ENCODE data around the gene GPRIN2. TPM values are rescaled to one million over a fixed set of nuclear protein-coding genes. Genes with fewer than 3 reads are reported as not detected.
"Not testable (repeated sequence)": the region's sequence is repeated elsewhere in the genome, so short reads cannot be mapped to it uniquely, and the experiment has no call there.

GPRIN2 gene
- total RNA-seq (0.24 TPM), polyA plus RNA-seq (0.82 TPM)
- long read RNA-seq, donor 1: 0 reads
- long read RNA-seq, donor 2: 0 reads
- long read RNA-seq, donor 3: 0 reads
- long read RNA-seq, donor 4: 0 reads
- long read RNA-seq, donor 5, partial matches to known transcripts: 0 of 1 reads
- long read RNA-seq, donor 5, other reads (novel, unspliced or antisense): 0 of 1 reads
- long read RNA-seq, donor 6: 0 reads
- long read RNA-seq, donor 7: 0 reads
- long read RNA-seq, donor 8: 0 reads
- long read RNA-seq, donor 9: 0 reads
- long read RNA-seq, donor 10: 0 reads

GRCh38 chr10:46556515-46557318 lies at the start of gene GPRIN2:
Gene GPRIN2 (minus strand): TSS chr10:46556658. CDS start chr10:46550736, 5,922 bp downstream.
- H3K4me1 ChIP-seq (ENCODE audit: control insufficient read depth in 2 of 2, insufficient read depth in 2 of 2, low read length in 2 of 2): peaks cover 3 to 5% of the 10 kb centered on the region in 2 donors
- WGBS: 4% methylated on average over 74 of the region's 74 CpGs
- H3K9me3 ChIP-seq (ENCODE audit: control insufficient read depth in 2 of 2, insufficient read depth in 1 of 2, low read length in 1 of 2): peaks cover 0 to 12% of the 10 kb centered on the region in 2 donors
- peak within 1 kb of the TSS in 1 of 2 donors; percentile 39 for H3K4me3 ChIP-seq (ENCODE audit: low read length in 2 of 2)
- no peaks in the 10 kb centered on the region for H3K36me3 ChIP-seq (ENCODE audit: control insufficient read depth in 2 of 2, insufficient read depth in 2 of 2, low read length in 1 of 2)
- peaks cover 33 to 91% of the 10 kb centered on the region in 2 donors for H3K27me3 ChIP-seq (ENCODE audit: control insufficient read depth in 2 of 2, insufficient read depth in 1 of 2, low read length in 1 of 2)
- no peak within 1 kb of the TSS for H3K27ac ChIP-seq (ENCODE audit: low read depth in 1 of 2, low read length in 1 of 2)
- no peak for DNase-seq (ENCODE audit: low read depth in 6 of 9, low spot score in 9 of 9)

DNA sequence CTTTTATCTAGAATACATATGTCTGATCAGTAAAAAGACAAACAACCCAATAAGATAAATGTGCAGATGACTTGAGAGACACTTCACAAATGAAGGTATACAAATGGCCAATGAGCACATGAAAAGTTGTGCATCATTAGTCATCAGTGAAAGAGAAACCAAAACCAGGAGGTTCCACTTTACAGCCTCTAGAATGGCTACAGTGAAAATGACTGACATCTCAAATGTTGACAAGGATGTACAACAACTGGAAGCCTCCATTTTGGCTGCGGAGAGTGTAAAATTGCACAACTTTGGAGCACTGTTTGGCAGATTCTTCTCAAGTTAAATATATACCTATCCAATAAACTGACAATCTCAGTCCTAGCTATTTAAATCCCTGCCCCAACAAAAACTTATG lies 44.1 kb upstream of the GPRIN2 start:
- not testable (repeated sequence) for H3K27ac ChIP-seq (ENCODE audit: low read depth in 1 of 2, low read length in 1 of 2); H3K4me3 ChIP-seq (ENCODE audit: low read length in 2 of 2); H3K27me3 ChIP-seq (ENCODE audit: control insufficient read depth in 2 of 2, insufficient read depth in 1 of 2, low read length in 1 of 2); DNase-seq (ENCODE audit: low read depth in 6 of 9, low spot score in 9 of 9); H3K4me1 ChIP-seq (ENCODE audit: control insufficient read depth in 2 of 2, insufficient read depth in 2 of 2, low read length in 2 of 2); H3K36me3 ChIP-seq (ENCODE audit: control insufficient read depth in 2 of 2, insufficient read depth in 2 of 2, low read length in 1 of 2); H3K9me3 ChIP-seq (ENCODE audit: control insufficient read depth in 2 of 2, insufficient read depth in 1 of 2, low read length in 1 of 2)
- WGBS: 97% methylated on average over 1 of the region's 1 CpG

DNA sequence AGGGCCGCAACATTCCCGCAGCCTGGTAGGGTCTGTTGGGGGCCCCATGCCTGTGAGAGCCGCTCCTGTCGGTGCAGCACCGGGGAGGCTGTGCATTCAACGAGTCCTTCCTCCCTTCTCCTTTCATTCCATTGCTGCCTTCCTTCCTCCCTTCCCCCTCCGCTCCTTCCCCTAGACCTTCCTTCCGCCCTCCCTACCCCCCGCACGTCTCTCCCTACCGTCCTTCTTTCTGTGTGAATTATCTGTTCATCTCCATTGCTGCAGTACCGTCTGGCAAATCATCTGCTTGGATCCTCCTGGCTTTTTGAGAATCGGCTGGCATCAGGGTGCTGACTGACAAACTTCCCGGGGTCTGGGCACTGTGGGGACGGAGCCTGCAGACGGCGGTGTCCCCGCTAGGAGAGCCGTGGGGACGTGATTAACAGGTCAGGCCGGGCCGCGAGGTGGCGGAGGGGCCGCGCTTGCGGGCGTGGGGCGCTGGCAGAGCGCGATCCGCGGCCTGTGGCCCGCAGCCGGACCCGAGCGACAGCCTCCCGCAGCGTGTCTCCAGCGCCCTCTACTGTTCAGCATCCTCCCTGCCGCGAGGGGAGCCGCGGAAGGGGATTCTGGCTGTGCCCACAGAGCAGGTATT lies 41.3 kb upstream of the GPRIN2 start:
- peak overlapping the region in 1 of 2 donors; percentile 17 for H3K4me3 ChIP-seq (ENCODE audit: low read length in 2 of 2)
- H3K27me3 ChIP-seq (ENCODE audit: control insufficient read depth in 2 of 2, insufficient read depth in 1 of 2, low read length in 1 of 2); H3K9me3 ChIP-seq (ENCODE audit: control insufficient read depth in 2 of 2, insufficient read depth in 1 of 2, low read length in 1 of 2); H3K4me1 ChIP-seq (ENCODE audit: control insufficient read depth in 2 of 2, insufficient read depth in 2 of 2, low read length in 2 of 2); H3K27ac ChIP-seq (ENCODE audit: low read depth in 1 of 2, low read length in 1 of 2); DNase-seq (ENCODE audit: low read depth in 6 of 9, low spot score in 9 of 9); H3K36me3 ChIP-seq (ENCODE audit: control insufficient read depth in 2 of 2, insufficient read depth in 2 of 2, low read length in 1 of 2): not testable (repeated sequence)
- WGBS: 0% methylated on average over 11 of the region's 44 CpGs

DNA sequence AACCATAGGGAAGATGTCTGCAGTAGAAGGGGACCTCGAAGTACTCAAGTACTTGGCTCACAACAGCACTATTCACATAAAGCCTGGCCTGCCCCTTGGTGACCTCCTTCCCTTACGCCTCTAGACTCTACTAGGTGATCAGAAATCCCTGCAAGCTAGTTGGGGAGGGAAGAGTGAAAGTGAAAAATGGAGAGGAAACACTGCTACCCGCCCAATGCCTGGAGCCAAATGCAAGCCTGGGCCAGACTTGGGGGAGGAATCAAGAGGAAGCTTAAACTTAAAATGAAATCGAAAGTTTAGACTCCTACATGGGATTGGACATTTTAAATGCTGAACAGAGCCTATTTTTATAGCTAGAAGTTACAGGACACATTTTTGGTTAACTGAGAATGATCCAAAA lies 40.1 kb upstream of the GPRIN2 start:
- not testable (repeated sequence) for H3K9me3 ChIP-seq (ENCODE audit: control insufficient read depth in 2 of 2, insufficient read depth in 1 of 2, low read length in 1 of 2); H3K36me3 ChIP-seq (ENCODE audit: control insufficient read depth in 2 of 2, insufficient read depth in 2 of 2, low read length in 1 of 2); H3K27me3 ChIP-seq (ENCODE audit: control insufficient read depth in 2 of 2, insufficient read depth in 1 of 2, low read length in 1 of 2); DNase-seq (ENCODE audit: low read depth in 6 of 9, low spot score in 9 of 9); H3K4me1 ChIP-seq (ENCODE audit: control insufficient read depth in 2 of 2, insufficient read depth in 2 of 2, low read length in 2 of 2); H3K4me3 ChIP-seq (ENCODE audit: low read length in 2 of 2); H3K27ac ChIP-seq (ENCODE audit: low read depth in 1 of 2, low read length in 1 of 2)
- WGBS: 27% methylated on average over 2 of the region's 4 CpGs

DNA sequence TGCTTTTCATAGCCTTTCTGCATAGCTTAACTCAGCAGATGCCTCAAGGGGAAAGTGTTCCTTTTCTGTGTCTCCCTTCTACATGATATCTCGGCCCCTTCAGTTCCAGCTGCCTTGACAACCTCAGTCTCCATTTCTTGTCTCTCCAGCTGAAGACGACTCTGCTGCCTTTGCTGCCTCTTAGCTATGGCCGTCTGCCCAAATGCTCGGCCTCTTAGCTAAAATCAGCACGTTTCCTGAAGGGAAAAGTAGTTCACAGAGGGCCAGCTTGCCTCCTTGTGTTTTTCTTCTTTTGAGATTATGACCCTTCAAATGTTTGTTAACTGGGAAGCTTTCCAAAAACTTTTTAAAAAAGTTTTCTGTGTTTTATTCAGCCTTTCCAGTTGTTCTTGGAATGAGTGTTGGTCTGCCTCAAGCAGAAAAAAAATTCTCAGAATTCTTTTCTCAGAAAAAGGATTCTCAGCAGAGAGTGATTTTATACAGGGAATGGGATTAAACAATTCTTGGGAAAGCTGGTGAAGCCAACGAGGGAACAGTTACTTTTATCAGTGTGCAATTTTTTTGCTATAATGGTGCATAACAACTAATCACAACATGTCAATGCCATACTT lies 38.1 kb upstream of the GPRIN2 start:
- H3K4me3 ChIP-seq (ENCODE audit: low read length in 2 of 2); H3K27me3 ChIP-seq (ENCODE audit: control insufficient read depth in 2 of 2, insufficient read depth in 1 of 2, low read length in 1 of 2); DNase-seq (ENCODE audit: low read depth in 6 of 9, low spot score in 9 of 9); H3K4me1 ChIP-seq (ENCODE audit: control insufficient read depth in 2 of 2, insufficient read depth in 2 of 2, low read length in 2 of 2); H3K27ac ChIP-seq (ENCODE audit: low read depth in 1 of 2, low read length in 1 of 2); H3K36me3 ChIP-seq (ENCODE audit: control insufficient read depth in 2 of 2, insufficient read depth in 2 of 2, low read length in 1 of 2); H3K9me3 ChIP-seq (ENCODE audit: control insufficient read depth in 2 of 2, insufficient read depth in 1 of 2, low read length in 1 of 2): not testable (repeated sequence)
- WGBS: 81% methylated on average over 5 of the region's 6 CpGs

DNA sequence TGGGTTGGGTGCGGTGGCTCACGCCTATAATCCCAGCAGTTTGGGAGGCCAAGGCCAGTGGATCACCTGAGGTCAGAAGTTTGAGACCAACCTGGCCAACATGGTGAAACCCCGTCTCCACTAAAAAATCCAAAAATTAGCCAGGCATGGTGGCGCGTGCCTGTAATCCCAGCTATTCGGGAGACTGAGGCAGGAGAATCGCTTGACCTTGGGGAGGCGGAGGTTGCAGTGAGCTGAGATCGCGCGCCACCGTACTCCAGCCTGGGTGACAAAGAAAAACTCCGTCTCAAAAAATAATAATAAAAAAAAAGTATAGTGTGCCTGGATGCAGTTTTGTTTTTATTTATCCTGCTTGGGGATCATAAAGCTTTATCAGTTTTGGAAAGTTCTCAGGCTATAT lies 36.8 kb upstream of the GPRIN2 start:
- H3K36me3 ChIP-seq (ENCODE audit: control insufficient read depth in 2 of 2, insufficient read depth in 2 of 2, low read length in 1 of 2); H3K27ac ChIP-seq (ENCODE audit: low read depth in 1 of 2, low read length in 1 of 2); H3K4me1 ChIP-seq (ENCODE audit: control insufficient read depth in 2 of 2, insufficient read depth in 2 of 2, low read length in 2 of 2); H3K27me3 ChIP-seq (ENCODE audit: control insufficient read depth in 2 of 2, insufficient read depth in 1 of 2, low read length in 1 of 2); DNase-seq (ENCODE audit: low read depth in 6 of 9, low spot score in 9 of 9); H3K4me3 ChIP-seq (ENCODE audit: low read length in 2 of 2); H3K9me3 ChIP-seq (ENCODE audit: control insufficient read depth in 2 of 2, insufficient read depth in 1 of 2, low read length in 1 of 2): not testable (repeated sequence)
- 98% methylated on average over 13 of the region's 13 CpGs for WGBS

GRCh38 chr10:46591053-46591452 lies 34.6 kb upstream of the GPRIN2 start:
- H3K4me1 ChIP-seq (ENCODE audit: control insufficient read depth in 2 of 2, insufficient read depth in 2 of 2, low read length in 2 of 2); H3K36me3 ChIP-seq (ENCODE audit: control insufficient read depth in 2 of 2, insufficient read depth in 2 of 2, low read length in 1 of 2); DNase-seq (ENCODE audit: low read depth in 6 of 9, low spot score in 9 of 9): not testable (repeated sequence)

DNA sequence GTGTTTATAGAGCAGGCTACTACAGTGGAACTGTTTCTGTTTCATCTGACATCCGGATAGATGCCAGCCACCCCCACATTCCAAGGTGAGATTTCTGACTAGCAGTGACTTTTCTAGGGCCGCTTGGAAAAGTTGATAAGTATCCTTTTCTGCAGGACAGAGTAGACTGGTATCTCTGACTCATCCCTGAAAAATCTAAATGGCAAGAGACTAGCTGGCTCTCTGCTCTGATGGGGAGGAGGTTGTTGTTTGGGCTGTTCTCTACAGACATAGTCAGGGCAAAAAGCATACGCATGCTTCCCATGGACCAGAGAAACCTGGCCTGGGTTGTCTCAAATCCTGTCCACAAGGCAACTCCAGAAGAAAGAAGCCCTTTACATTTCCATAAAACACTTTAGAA lies 33.1 kb upstream of the GPRIN2 start:
- H3K36me3 ChIP-seq (ENCODE audit: control insufficient read depth in 2 of 2, insufficient read depth in 2 of 2, low read length in 1 of 2); H3K27ac ChIP-seq (ENCODE audit: low read depth in 1 of 2, low read length in 1 of 2); DNase-seq (ENCODE audit: low read depth in 6 of 9, low spot score in 9 of 9); H3K4me1 ChIP-seq (ENCODE audit: control insufficient read depth in 2 of 2, insufficient read depth in 2 of 2, low read length in 2 of 2); H3K4me3 ChIP-seq (ENCODE audit: low read length in 2 of 2); H3K9me3 ChIP-seq (ENCODE audit: control insufficient read depth in 2 of 2, insufficient read depth in 1 of 2, low read length in 1 of 2); H3K27me3 ChIP-seq (ENCODE audit: control insufficient read depth in 2 of 2, insufficient read depth in 1 of 2, low read length in 1 of 2): not testable (repeated sequence)
- WGBS: no CpG with 5 or more reads among the region's 3 CpGs

More at GRCh38 chr10:46591053-46591452, 34.6 kb upstream of the GPRIN2 start:
- H3K27me3 ChIP-seq (ENCODE audit: control insufficient read depth in 2 of 2, insufficient read depth in 1 of 2, low read length in 1 of 2); H3K27ac ChIP-seq (ENCODE audit: low read depth in 1 of 2, low read length in 1 of 2); H3K4me3 ChIP-seq (ENCODE audit: low read length in 2 of 2); H3K9me3 ChIP-seq (ENCODE audit: control insufficient read depth in 2 of 2, insufficient read depth in 1 of 2, low read length in 1 of 2): not testable (repeated sequence)
- WGBS: 100% methylated on average over 1 of the region's 8 CpGs

- DNase-seq (ENCODE audit: low read depth in 6 of 9, low spot score in 9 of 9); H3K36me3 ChIP-seq (ENCODE audit: control insufficient read depth in 2 of 2, insufficient read depth in 2 of 2, low read length in 1 of 2); H3K4me1 ChIP-seq (ENCODE audit: control insufficient read depth in 2 of 2, insufficient read depth in 2 of 2, low read length in 2 of 2); H3K27me3 ChIP-seq (ENCODE audit: control insufficient read depth in 2 of 2, insufficient read depth in 1 of 2, low read length in 1 of 2); H3K27ac ChIP-seq (ENCODE audit: low read depth in 1 of 2, low read length in 1 of 2); H3K9me3 ChIP-seq (ENCODE audit: control insufficient read depth in 2 of 2, insufficient read depth in 1 of 2, low read length in 1 of 2); H3K4me3 ChIP-seq (ENCODE audit: low read length in 2 of 2): not testable (repeated sequence)
- no CpG with 5 or more reads among the region's 3 CpGs for WGBS
Observed at GRCh38 chr10:46588221-46588620, 31.8 kb upstream of the GPRIN2 start.

All from thymus (tissue), 14 donors.